HG02642 (cell line): ENCODE measurements around the gene NR3C2.

Experiments used
- ATAC-seq: cut with Tn5 transposase; IDR thresholded peaks from one replicate; pipeline ENCODE4 v1.9.1; 2021; ENCODE audit warnings: mild to moderate bottlenecking; ENCODE audit not compliant: unreplicated experiment, poor library complexity

Gene NR3C2

DNA sequence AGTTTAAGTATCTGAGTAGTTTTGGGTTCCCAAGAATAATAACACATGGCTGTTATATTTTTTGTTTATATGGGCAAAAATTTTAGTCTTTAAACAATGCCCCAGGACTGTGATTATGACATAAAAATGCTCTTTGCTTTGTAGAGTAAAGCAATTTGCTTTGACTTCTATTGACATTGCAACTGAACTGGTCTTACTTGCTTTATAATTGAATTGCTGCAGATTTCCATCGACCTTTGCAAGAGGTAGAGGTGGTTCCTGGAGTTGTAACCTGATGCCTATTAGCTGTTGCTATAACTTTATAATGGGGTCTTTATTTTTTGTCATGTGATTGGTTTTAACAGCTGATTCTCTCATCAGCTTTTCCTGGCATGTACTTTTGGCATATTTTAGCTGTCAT is 407.4 kb downstream of the NR3C2 start:
- ATAC-seq, result no peak

DNA sequence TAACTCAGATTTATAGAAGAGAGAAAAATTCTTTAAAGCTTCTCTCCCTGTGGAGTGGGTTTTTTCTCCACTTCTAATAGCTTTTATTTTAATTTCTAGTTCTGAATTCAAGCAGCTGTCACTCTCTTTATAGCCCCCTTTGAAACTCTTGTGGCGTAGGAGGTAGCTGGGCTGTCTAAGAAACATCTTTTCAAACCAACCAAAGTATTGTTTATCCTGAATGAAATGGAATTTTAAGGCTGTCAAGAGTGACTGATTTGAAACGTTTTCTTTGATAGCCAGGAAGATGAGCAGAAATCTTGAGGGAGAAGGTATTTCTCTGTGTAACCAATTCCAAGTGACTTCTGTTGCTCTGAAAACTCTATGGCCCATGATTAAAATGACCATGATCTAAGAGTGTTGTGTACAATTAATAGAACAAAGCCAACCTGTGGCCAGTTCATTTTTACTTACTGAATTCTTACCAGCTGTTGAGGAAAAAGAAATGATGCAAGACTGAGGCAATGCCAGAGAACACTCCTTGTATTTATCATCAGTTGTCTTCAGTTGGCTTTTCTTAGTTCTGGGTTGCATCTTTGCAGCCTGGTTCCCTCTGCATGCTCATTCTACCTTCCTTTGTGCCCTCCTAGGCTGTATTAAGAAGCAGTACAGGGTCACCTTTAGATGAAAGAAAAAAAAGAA is 411.9 kb downstream of the NR3C2 start:
- no peak for ATAC-seq

DNA sequence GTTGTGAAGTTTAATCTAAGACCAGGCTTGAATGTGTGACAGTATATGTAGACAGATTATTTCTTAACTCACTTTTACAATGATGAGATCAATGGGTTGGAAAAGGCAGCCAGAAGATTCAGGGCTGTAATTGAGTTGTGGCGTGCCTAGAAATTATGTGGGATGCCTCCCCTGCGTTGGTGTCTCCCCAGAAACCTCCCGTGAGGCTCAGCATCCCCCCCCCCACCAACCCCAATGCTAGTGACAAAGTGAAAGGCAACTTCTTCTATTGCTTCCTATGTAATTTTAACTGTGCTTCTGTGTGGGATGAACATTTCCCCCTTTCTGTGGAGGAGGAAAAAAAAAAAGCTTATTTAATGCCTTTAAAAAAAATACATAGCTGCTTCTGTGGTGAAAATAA is 412.4 kb downstream of the NR3C2 start:
- no peak for ATAC-seq
